ENCODE measurements around the gene UBASH3B. TPM values are rescaled to one million over a fixed set of nuclear protein-coding genes. Genes with fewer than 3 reads are reported as not detected.

Gene UBASH3B
- polyA plus RNA-seq, 1 experiment: 19.1 TPM

DNA sequence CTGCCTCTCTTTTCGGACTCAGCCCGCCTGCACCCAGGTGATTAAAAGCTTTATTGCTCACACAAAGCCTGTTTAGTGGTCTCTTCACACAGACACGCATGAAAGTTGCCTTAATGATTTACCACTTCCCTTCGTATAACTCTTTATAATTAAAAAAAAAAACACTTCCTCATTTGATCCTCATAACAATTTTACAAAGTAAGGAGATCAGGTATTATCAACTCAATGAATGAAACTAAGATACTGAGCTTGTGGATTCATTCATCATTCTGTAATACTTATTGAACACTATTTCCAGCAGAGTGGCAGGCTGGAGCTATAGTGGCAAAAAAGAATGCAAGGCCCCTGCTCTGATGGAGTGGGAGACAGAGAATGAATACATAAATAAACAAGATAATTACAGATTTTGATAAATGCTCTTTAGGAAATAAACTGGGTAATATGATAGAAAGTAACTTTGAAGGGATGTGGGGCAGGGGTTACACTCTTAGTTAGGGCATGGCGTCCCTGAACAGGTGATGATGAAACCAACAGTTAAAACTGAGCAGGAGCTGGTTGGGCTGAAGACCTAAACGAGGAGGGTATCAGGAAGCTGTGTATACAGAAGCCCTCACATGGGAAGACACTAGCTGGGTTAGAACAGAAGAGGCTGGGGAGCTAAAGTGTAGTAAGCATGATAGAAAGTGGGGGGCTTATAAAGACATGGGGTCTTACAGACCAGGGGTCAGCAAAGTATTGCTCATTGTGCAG, 177.4 kb downstream of the UBASH3B start:
- CTCF ChIA-PET: interaction anchor here (0.6 to 2.9 kb wide), 5 partner anchors 21 to 204 kb away, joined by 3 to 10 read pairs (median 5); no protein-coding TSS in a partner anchor
- POLR2A ChIA-PET: no interaction called here

DNA sequence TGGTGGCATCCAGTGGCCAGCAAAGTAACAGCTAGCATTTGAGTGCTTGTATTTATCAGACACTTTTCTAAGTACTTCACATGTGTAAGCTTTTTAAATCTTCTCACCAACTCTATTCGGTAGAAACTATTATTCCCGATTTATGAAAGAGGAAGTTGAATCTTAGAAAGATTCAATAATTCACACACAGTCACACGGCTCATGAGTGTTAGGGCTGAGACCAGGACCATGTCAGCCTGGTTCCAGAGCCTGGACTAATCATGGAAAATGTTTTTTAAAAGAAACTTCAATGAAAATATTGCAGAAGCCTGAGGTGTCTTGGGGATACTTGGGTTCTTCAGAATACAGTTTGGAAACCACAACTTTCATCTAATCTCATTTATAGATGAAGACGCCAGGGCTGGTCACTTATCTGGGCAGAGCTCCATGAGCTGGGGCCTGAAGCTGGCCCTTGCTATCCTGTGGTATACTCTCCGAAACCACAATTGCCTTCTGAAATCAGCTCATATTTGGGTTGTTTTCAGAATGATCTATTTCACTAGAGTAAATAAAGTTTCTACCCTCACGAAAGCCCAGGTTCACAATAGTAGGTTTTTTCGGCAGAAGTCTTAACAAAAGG, 178.4 kb downstream of the UBASH3B start:
- CTCF ChIA-PET: interaction anchor here (0.5 to 2.9 kb wide), 5 partner anchors 19 to 254 kb away, joined by 3 to 10 read pairs (median 5); no protein-coding TSS in a partner anchor
- TF ChIP-seq, protein P1, sequence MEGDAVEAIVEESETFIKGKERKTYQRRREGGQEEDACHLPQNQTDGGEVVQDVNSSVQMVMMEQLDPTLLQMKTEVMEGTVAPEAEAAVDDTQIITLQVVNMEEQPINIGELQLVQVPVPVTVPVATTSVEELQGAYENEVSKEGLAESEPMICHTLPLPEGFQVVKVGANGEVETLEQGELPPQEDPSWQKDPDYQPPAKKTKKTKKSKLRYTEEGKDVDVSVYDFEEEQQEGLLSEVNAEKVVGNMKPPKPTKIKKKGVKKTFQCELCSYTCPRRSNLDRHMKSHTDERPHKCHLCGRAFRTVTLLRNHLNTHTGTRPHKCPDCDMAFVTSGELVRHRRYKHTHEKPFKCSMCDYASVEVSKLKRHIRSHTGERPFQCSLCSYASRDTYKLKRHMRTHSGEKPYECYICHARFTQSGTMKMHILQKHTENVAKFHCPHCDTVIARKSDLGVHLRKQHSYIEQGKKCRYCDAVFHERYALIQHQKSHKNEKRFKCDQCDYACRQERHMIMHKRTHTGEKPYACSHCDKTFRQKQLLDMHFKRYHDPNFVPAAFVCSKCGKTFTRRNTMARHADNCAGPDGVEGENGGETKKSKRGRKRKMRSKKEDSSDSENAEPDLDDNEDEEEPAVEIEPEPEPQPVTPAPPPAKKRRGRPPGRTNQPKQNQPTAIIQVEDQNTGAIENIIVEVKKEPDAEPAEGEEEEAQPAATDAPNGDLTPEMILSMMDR (IDR thresholded peaks at IDR 0.05; ENCODE audit: low read depth, low read length): no peak
- POLR2A ChIA-PET: no interaction called here

More for the DNA sequence above, 177.4 kb downstream of the UBASH3B start:
- TF ChIP-seq, protein P1 (IDR thresholded peaks at IDR 0.05; ENCODE audit: low read depth, low read length): no peak
- DNase-seq (ENCODE audit: low read depth, low spot score): no peak
- H3K9me3 ChIP-seq (ENCODE audit: control insufficient read depth, insufficient read depth, low read length): no peaks in the 10 kb centered on the region
- no peak overlapping the region for H3K4me3 ChIP-seq (ENCODE audit: low read depth, low read length)
- no peaks in the 10 kb centered on the region for H3K27me3 ChIP-seq (ENCODE audit: control insufficient read depth, insufficient read depth, low read length)
- no peak overlapping the region for H3K27ac ChIP-seq (ENCODE audit: low read depth, low read length)

DNA sequence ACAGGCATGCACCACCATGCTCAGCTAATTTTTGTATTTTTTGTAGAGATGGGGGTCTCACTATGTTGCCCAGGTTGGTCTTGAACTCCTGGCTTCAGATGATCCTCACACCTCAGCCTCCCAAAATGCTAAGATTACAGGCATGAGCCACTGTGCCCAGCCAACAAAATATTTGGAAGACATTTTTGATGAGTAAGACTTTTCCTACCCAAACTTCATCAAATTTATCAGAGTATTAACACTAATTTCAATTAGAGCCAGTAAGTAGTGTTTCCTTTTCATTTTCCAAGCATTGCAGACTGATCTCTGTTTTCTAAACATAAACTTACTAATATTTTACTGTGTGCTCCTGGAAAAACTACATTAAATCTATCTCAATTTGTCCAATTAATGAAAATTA, 181.4 kb downstream of the UBASH3B start:
- no peak for DNase-seq (ENCODE audit: low read depth, low spot score)
- H3K4me3 ChIP-seq (ENCODE audit: low read depth, low read length): no peak overlapping the region
- no peaks in the 10 kb centered on the region for H3K9me3 ChIP-seq (ENCODE audit: control insufficient read depth, insufficient read depth, low read length)
- no peaks in the 10 kb centered on the region for H3K27me3 ChIP-seq (ENCODE audit: control insufficient read depth, insufficient read depth, low read length)
- H3K27ac ChIP-seq (ENCODE audit: low read depth, low read length): no peak overlapping the region
- POLR2A ChIA-PET: no interaction called here
- TF ChIP-seq, protein P1 (IDR thresholded peaks at IDR 0.05; ENCODE audit: low read depth, low read length): no peak
- CTCF ChIA-PET: interaction anchor here (1.1 to 1.5 kb wide), 2 partner anchors 27 to 56 kb away, joined by 3 to 7 read pairs; no protein-coding TSS in a partner anchor

More for the DNA sequence above, 178.4 kb downstream of the UBASH3B start:
- H3K9me3 ChIP-seq (ENCODE audit: control insufficient read depth, insufficient read depth, low read length): no peaks in the 10 kb centered on the region
- no peak overlapping the region for H3K4me3 ChIP-seq (ENCODE audit: low read depth, low read length)
- no peaks in the 10 kb centered on the region for H3K27me3 ChIP-seq (ENCODE audit: control insufficient read depth, insufficient read depth, low read length)
- H3K27ac ChIP-seq (ENCODE audit: low read depth, low read length): no peak overlapping the region
- no peak for DNase-seq (ENCODE audit: low read depth, low spot score)

DNA sequence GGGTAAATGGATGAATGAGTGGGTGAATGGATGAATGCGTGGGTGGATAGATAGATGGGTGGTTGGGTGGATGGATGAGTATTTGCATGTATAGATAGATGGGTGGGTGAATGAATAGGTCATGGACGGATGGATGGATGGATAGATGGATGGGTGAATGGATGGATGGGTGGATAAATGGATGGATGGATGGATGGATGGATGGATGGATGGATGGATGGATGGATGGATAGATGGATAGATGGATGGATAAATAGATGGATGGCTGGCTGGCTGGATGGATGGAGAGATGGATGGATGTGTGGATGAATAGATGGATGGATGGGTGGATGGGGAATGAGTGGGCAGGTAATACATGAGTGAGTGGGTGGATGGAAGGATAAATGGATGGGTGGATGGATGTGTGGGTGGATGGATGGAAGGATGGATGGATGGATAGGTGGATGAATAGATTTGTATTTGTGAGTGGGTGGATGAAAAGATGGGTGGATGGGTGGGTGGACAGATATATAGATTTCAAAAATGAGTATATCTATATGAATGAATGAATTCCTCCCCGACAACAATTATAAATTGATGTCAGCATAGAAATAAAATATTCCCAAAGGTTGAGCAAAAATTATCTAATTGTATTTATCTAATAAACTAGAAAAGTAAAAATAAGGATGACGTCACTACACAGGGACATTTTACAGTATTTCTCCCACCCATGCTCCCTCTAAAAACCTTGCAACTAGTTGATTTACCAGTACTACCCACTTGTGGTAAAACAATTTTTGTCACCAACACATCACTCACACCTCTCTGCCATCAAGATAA, 182.2 kb downstream of the UBASH3B start:
- POLR2A ChIA-PET: no interaction called here
- no peak for DNase-seq (ENCODE audit: low read depth, low spot score)
- no peak overlapping the region for H3K4me3 ChIP-seq (ENCODE audit: low read depth, low read length)
- no peaks in the 10 kb centered on the region for H3K9me3 ChIP-seq (ENCODE audit: control insufficient read depth, insufficient read depth, low read length)
- TF ChIP-seq, protein P1 (IDR thresholded peaks at IDR 0.05; ENCODE audit: low read depth, low read length): no peak
- no peaks in the 10 kb centered on the region for H3K27me3 ChIP-seq (ENCODE audit: control insufficient read depth, insufficient read depth, low read length)
- CTCF ChIA-PET: interaction anchor here (1.3 kb wide), 1 partner anchor 185 kb away, joined by 4 read pairs; no protein-coding TSS in a partner anchor
- H3K27ac ChIP-seq (ENCODE audit: low read depth, low read length): no peak overlapping the region
